Loucy (cell line): ENCODE data around the gene PHYHIPL.

Source experiments
- H2AFZ ChIP-seq: fragments of 200-600 bp; sonication (generic); 2 replicates; pipeline ENCODE4 v1.6.0; 2016; ENCODE audit warnings: antibody characterized with exemption, mild to moderate bottlenecking, low read length, moderate library complexity
- H3F3A ChIP-seq: fragments of 200-600 bp; 2 replicates; pipeline ENCODE4 v1.6.0; 2016; ENCODE audit warnings: antibody characterized with exemption, low read depth, mild to moderate bottlenecking
- H3K27me3 ChIP-seq: fragments of 200-600 bp; sonication (generic); 2 replicates; pipeline ENCODE4 v1.6.1; 2014; ENCODE audit warnings: low read length, mild to moderate bottlenecking; ENCODE audit not compliant: insufficient read depth, poor library complexity, severe bottlenecking
- H3K36me3 ChIP-seq: fragments of 200-600 bp; sonication (generic); 2 replicates; pipeline ENCODE4 v1.6.1; 2016; ENCODE audit warnings: low read length; ENCODE audit not compliant: insufficient read depth
- H3K4me1 ChIP-seq: fragments of 200-600 bp; sonication (generic); 2 replicates; pipeline ENCODE4 v1.5.1; 2014; ENCODE audit warnings: low read length, mild to moderate bottlenecking; ENCODE audit not compliant: insufficient read depth, poor library complexity, severe bottlenecking
- H3K4me2 ChIP-seq: fragments of 200-600 bp; sonication (generic); 2 replicates; pipeline ENCODE4 v1.6.0; 2014; ENCODE audit warnings: antibody characterized with exemption, low read length, low read depth, mild to moderate bottlenecking; ENCODE audit not compliant: poor library complexity, severe bottlenecking
- H3K4me3 ChIP-seq: fragments of 200-600 bp; sonication (generic); 2 replicates; pipeline ENCODE4 v1.5.1; 2014; ENCODE audit warnings: low read length, mild to moderate bottlenecking, mixed read lengths; ENCODE audit not compliant: poor library complexity, severe bottlenecking
- H3K79me2 ChIP-seq: fragments of 200-600 bp; sonication (generic); 2 replicates; pipeline ENCODE4 v1.6.1; 2014; ENCODE audit warnings: low read length; ENCODE audit not compliant: insufficient read depth
- H3K9ac ChIP-seq: fragments of 200-600 bp; sonication (generic); 2 replicates; pipeline ENCODE4 v1.6.0; 2014; ENCODE audit warnings: mild to moderate bottlenecking, low read depth, low read length, moderate library complexity; ENCODE audit not compliant: poor library complexity, severe bottlenecking
- H3K9me2 ChIP-seq: fragments of 200-600 bp; sonication (generic); replicated peaks from 2 replicates; pipeline ENCODE4 v1.6.1; 2016; ENCODE audit warnings: low read depth, low read length, mixed read lengths
- H3K9me3 ChIP-seq: fragments of 200-600 bp; sonication (generic); 2 replicates; pipeline ENCODE4 v1.6.1; 2014; ENCODE audit warnings: mild to moderate bottlenecking, antibody characterized with exemption, low read length, low read depth; ENCODE audit not compliant: insufficient read depth
- H4K20me1 ChIP-seq: fragments of 200-600 bp; sonication (generic); 2 replicates; pipeline ENCODE4 v1.6.0; 2014; ENCODE audit warnings: antibody characterized with exemption, low read length, mild to moderate bottlenecking; ENCODE audit not compliant: insufficient read depth, poor library complexity, severe bottlenecking
- EZH2phosphoT487 ChIP-seq: fragments of 200-600 bp; IDR thresholded peaks from 2 replicates; pipeline ENCODE4 v1.6.1; 2018; ENCODE audit warnings: antibody characterized with exemption, mild to moderate bottlenecking, moderate library complexity, borderline replicate concordance
- TF ChIP-seq, protein P1 (sequence below): fragments of 200-600 bp; sonication (generic); conservative IDR thresholded peaks from 2 replicates; pipeline ENCODE4 v1.5.1; 2014; ENCODE audit warnings: mild to moderate bottlenecking, antibody characterized with exemption, low read length

Gene PHYHIPL

GRCh38 chr10:59289853-59290252, 113.4 kb downstream of the PHYHIPL start:
- Histone ChIP-seq H3K4me3 (no peak overlapping the region), H3F3A (no peaks in the 10 kb centered on the region), H3K27me3 (no peaks in the 10 kb centered on the region), H3K9me3 (no peaks in the 10 kb centered on the region), H3K4me2 (no peak overlapping the region), H2AFZ (no peak overlapping the region), H4K20me1 (no peaks in the 10 kb centered on the region), H3K9ac (no peak overlapping the region), H3K36me3 (no peaks in the 10 kb centered on the region), H3K9me2 (no peaks in the 10 kb centered on the region), H3K4me1 (no peaks in the 10 kb centered on the region), H3K79me2 (no peaks in the 10 kb centered on the region)
- no peak for TF ChIP-seq EZH2phosphoT487
- TF ChIP-seq, protein P1, sequence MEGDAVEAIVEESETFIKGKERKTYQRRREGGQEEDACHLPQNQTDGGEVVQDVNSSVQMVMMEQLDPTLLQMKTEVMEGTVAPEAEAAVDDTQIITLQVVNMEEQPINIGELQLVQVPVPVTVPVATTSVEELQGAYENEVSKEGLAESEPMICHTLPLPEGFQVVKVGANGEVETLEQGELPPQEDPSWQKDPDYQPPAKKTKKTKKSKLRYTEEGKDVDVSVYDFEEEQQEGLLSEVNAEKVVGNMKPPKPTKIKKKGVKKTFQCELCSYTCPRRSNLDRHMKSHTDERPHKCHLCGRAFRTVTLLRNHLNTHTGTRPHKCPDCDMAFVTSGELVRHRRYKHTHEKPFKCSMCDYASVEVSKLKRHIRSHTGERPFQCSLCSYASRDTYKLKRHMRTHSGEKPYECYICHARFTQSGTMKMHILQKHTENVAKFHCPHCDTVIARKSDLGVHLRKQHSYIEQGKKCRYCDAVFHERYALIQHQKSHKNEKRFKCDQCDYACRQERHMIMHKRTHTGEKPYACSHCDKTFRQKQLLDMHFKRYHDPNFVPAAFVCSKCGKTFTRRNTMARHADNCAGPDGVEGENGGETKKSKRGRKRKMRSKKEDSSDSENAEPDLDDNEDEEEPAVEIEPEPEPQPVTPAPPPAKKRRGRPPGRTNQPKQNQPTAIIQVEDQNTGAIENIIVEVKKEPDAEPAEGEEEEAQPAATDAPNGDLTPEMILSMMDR = no peak

GRCh38 chr10:59290448-59290847, 114.0 kb downstream of the PHYHIPL start:
- Histone ChIP-seq H3K4me1 (no peaks in the 10 kb centered on the region), H3K9me2 (no peaks in the 10 kb centered on the region), H2AFZ (no peak overlapping the region), H3K36me3 (no peaks in the 10 kb centered on the region), H3K79me2 (no peaks in the 10 kb centered on the region), H4K20me1 (no peaks in the 10 kb centered on the region), H3K9me3 (no peaks in the 10 kb centered on the region), H3K9ac (no peak overlapping the region), H3K27me3 (no peaks in the 10 kb centered on the region), H3K4me3 (no peak overlapping the region), H3F3A (no peaks in the 10 kb centered on the region), H3K4me2 (no peak overlapping the region)
- no peak for TF ChIP-seq EZH2phosphoT487
- TF ChIP-seq, protein P1 = peak; percentile 39
